ENCODE measurements around the gene CNOT1.

GRCh38 chr16:58485184-58485887, 144.3 kb downstream of the CNOT1 start:
- TF ChIP-seq ZNF274 (IDR thresholded peaks at IDR 0.05; ENCODE audit: low read depth, low read length) (no peak), EZH2 (IDR thresholded peaks at IDR 0.05) (no peak), RAD21 (IDR thresholded peaks at IDR 0.05; ENCODE audit: low read depth) (no peak), SIN3A (IDR thresholded peaks at IDR 0.05; ENCODE audit: low read depth) (no peak)

Data from HCT116 (cell line).